AG04449 (cell line): ENCODE measurements around the gene LRRC1.
"Not testable (repeated sequence)": the region's sequence is repeated elsewhere in the genome, so short reads cannot be mapped to it uniquely, and the experiment has no call there.

Experiments used
- CTCF ChIA-PET: fragments of 350-600 bp; formaldehyde crosslinking; extraction: SDS; loops from one replicate; lab custom pipeline; 2021; ENCODE audit warnings: antibody characterized with exemption; lab: Yijun Ruan, JAX
- POLR2A ChIA-PET: fragments of 400-600, 350-600 bp; formaldehyde crosslinking; extraction: SDS; loops from one replicate; lab custom pipeline; 2020; ENCODE audit warnings: antibody characterized with exemption, inconsistent platforms; lab: Yijun Ruan, JAX
- DNase-seq: peaks from one replicate; pipeline ENCODE4 v3.0.0-alpha.2; 2010; ENCODE audit warnings: low read depth, low spot score
- H3K4me3 ChIP-seq: 2 replicates; pipeline ENCODE4 v1.5.1; 2011; ENCODE audit warnings: low read depth, mild to moderate bottlenecking, control low read depth, low read length
- TF ChIP-seq, protein P1 (sequence below): IDR thresholded peaks from one replicate; pipeline ENCODE4 v1.5.1; 2011; ENCODE audit warnings: mild to moderate bottlenecking, moderate library complexity, low read length, control low read depth, inconsistent platforms; ENCODE audit not compliant: insufficient read depth; ENCODE audit errors: missing control alignments

LRRC1 gene

DNA sequence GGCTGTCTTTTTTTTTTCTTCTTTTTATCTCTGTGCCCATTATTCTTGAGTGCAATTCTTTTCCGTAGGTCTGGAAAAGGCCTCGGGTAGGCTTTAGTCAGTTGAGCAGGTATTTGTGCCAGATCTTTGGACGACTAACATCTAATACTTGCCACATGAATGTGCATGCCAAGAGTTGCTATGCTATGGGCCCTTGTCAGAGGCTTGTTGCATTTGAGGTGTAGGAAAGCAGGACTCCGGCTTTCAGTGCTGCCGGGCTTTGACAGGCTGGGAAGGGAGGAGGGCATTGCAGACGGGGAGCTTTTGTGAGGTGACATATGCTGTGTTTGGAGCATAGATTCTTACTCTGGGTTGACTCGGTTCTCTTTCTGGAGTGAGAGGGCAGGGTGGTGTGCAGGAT, 10.2 kb downstream of the LRRC1 start:
- no peak for DNase-seq
- CTCF ChIA-PET: interaction anchor here (1.0 to 2.0 kb wide), 2 partner anchors 10 to 77 kb away, joined by 3 to 7 read pairs; no protein-coding TSS in a partner anchor
- H3K4me3 ChIP-seq: no peak overlapping the region
- POLR2A ChIA-PET: no interaction called here
- TF ChIP-seq, protein P1, sequence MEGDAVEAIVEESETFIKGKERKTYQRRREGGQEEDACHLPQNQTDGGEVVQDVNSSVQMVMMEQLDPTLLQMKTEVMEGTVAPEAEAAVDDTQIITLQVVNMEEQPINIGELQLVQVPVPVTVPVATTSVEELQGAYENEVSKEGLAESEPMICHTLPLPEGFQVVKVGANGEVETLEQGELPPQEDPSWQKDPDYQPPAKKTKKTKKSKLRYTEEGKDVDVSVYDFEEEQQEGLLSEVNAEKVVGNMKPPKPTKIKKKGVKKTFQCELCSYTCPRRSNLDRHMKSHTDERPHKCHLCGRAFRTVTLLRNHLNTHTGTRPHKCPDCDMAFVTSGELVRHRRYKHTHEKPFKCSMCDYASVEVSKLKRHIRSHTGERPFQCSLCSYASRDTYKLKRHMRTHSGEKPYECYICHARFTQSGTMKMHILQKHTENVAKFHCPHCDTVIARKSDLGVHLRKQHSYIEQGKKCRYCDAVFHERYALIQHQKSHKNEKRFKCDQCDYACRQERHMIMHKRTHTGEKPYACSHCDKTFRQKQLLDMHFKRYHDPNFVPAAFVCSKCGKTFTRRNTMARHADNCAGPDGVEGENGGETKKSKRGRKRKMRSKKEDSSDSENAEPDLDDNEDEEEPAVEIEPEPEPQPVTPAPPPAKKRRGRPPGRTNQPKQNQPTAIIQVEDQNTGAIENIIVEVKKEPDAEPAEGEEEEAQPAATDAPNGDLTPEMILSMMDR: no peak

- no peak for DNase-seq
- TF ChIP-seq, protein P1: no peak
- no peak overlapping the region for H3K4me3 ChIP-seq
- ChIA-PET CTCF (interaction anchor here (0.8 to 2.0 kb wide), 3 partner anchors 9 to 78 kb away, joined by 3 to 7 read pairs (median 3); partner anchors contain the start of gene LRRC1), POLR2A (no interaction called here)
Observed at GRCh38 chr6:53805725-53806124, 10.9 kb downstream of the LRRC1 start.

- H3K4me3 ChIP-seq, POLR2A ChIA-PET, DNase-seq: not testable (repeated sequence)
- CTCF ChIA-PET: interaction anchor here (1.0 to 2.2 kb wide), 4 partner anchors 10 to 149 kb away, joined by 3 to 7 read pairs (median 4); no protein-coding TSS in a partner anchor
Observed at GRCh38 chr6:53807606-53808005, 12.8 kb downstream of the LRRC1 start.

GRCh38 chr6:53808302-53808881, 13.6 kb downstream of the LRRC1 start:
- POLR2A ChIA-PET: no interaction called here
- TF ChIP-seq, protein P1: no peak
- no peak overlapping the region for H3K4me3 ChIP-seq
- DNase-seq: no peak
- CTCF ChIA-PET: interaction anchor here (1.0 to 2.2 kb wide), 3 partner anchors 15 to 148 kb away, joined by 3 to 7 read pairs (median 3); no protein-coding TSS in a partner anchor

- TF ChIP-seq, protein P1: no peak
- no peak for DNase-seq
- ChIA-PET CTCF (no interaction called here), POLR2A (no interaction called here)
- no peak overlapping the region for H3K4me3 ChIP-seq
Observed at GRCh38 chr6:53809691-53810090, 14.9 kb downstream of the LRRC1 start.

DNA sequence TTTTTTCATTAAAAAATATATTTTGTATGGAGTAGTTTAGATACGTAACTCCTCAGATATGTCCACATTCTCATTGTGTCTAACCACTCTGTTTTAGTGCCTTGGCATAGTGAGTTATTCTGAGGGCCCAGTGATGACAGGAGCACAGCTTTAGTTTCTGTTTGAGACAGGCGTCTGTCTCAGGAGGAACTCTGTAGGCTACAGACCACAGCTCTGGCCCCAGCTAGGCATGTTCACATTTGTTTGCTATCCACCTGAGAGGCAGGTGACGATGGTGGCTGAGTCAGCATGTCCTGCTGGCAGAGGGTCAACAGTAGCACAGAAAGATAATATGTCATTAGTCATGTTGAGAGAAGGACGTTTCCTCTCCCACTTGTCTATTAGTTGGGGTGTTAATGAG, 16.3 kb downstream of the LRRC1 start:
- no peak for DNase-seq
- CTCF ChIA-PET: interaction anchor here (1.2 kb wide), 1 partner anchor 9 kb away, joined by 4 read pairs; no protein-coding TSS in a partner anchor
- POLR2A ChIA-PET: no interaction called here

More for the DNA sequence above, 16.3 kb downstream of the LRRC1 start:
- TF ChIP-seq, protein P1: no peak
- no peak overlapping the region for H3K4me3 ChIP-seq
